Ecto neural progenitor cell (in vitro differentiated cells): ENCODE measurements around the gene TLR10.
"Not testable (repeated sequence)": the region's sequence is repeated elsewhere in the genome, so short reads cannot be mapped to it uniquely, and the experiment has no call there.

ENCODE experiments used
- DNase-seq: peaks from one replicate; pipeline ENCODE4 v3.0.0-alpha.2; 2018; ENCODE audit warnings: low spot score

TLR10 gene

GRCh38 chr4:38782452-38783108 is at the start of gene TLR10:
TLR10 (minus strand) TSS chr4:38782990; CDS start chr4:38775590, 7,400 bp downstream.
- no peak for DNase-seq

GRCh38 chr4:38832206-38832605 is 49.4 kb upstream of the TLR10 start:
- DNase-seq = no peak

- DNase-seq = no peak
Observed at GRCh38 chr4:38831653-38832052, 48.9 kb upstream of the TLR10 start.

GRCh38 chr4:38829237-38829636 is 46.4 kb upstream of the TLR10 start:
- DNase-seq = no peak

- no peak for DNase-seq
Observed at GRCh38 chr4:38823766-38824165, 41.0 kb upstream of the TLR10 start.

GRCh38 chr4:38822748-38823303 is 40.0 kb upstream of the TLR10 start:
- DNase-seq = no peak

- no peak for DNase-seq
Observed at GRCh38 chr4:38821739-38822138, 38.9 kb upstream of the TLR10 start.

GRCh38 chr4:38820329-38821061 is 37.7 kb upstream of the TLR10 start:
- DNase-seq = no peak

- DNase-seq = no peak
Observed at GRCh38 chr4:38819569-38819968, 36.8 kb upstream of the TLR10 start.

GRCh38 chr4:38818441-38818976 is 35.7 kb upstream of the TLR10 start:
- DNase-seq = no peak

- DNase-seq = no peak
Observed at GRCh38 chr4:38815885-38816782, 33.3 kb upstream of the TLR10 start.

GRCh38 chr4:38814386-38814785 is 31.6 kb upstream of the TLR10 start:
- no peak for DNase-seq

GRCh38 chr4:38811297-38811696 is 28.5 kb upstream of the TLR10 start:
- DNase-seq = no peak

GRCh38 chr4:38807462-38807861 is 24.7 kb upstream of the TLR10 start:
- not testable (repeated sequence) for DNase-seq

- DNase-seq = not testable (repeated sequence)
Observed at GRCh38 chr4:38806251-38806650, 23.5 kb upstream of the TLR10 start.

- DNase-seq = no peak
Observed at GRCh38 chr4:38805530-38806145, 22.8 kb upstream of the TLR10 start.

GRCh38 chr4:38804654-38805295 is 22.0 kb upstream of the TLR10 start, which contains the start of gene TLR1:
TLR1 (minus strand) TSS chr4:38804791; CDS start chr4:38798831, 5,960 bp downstream.
- no peak for DNase-seq

- DNase-seq = no peak
Observed at GRCh38 chr4:38803833-38804653, 21.3 kb upstream of the TLR10 start.

GRCh38 chr4:38802561-38803355 is 20.0 kb upstream of the TLR10 start:
- DNase-seq = no peak
